HUES48 (cell line): ENCODE results near the gene SSTR3.
"Not testable (repeated sequence)": the region's sequence is repeated elsewhere in the genome, so short reads cannot be mapped to it uniquely, and the experiment has no call there.

ENCODE experiments used
- H3K27ac ChIP-seq: one replicate; pipeline ENCODE4 v1.7.0; 2013; ENCODE audit warnings: low read depth, low read length, inconsistent platforms
- H3K27me3 ChIP-seq: 2 replicates; pipeline ENCODE4 v1.6.1; 2013; ENCODE audit warnings: mild to moderate bottlenecking, low read length; ENCODE audit not compliant: control insufficient read depth, insufficient read depth
- H3K36me3 ChIP-seq: 2 replicates; pipeline ENCODE4 v1.6.1; 2013; ENCODE audit warnings: low read length; ENCODE audit not compliant: control insufficient read depth, insufficient read depth
- H3K4me1 ChIP-seq: 2 replicates; pipeline ENCODE4 v1.6.1; 2013; ENCODE audit warnings: mild to moderate bottlenecking, low read length; ENCODE audit not compliant: control insufficient read depth, insufficient read depth
- H3K4me3 ChIP-seq: 2 replicates; pipeline ENCODE4 v1.5.1; 2013; ENCODE audit warnings: mild to moderate bottlenecking, low read depth, low read length
- H3K9ac ChIP-seq: 2 replicates; pipeline ENCODE4 v1.6.1; 2013; ENCODE audit warnings: mild to moderate bottlenecking, low read depth, low read length, moderate library complexity
- H3K9me3 ChIP-seq: 2 replicates; pipeline ENCODE4 v1.6.1; 2013; ENCODE audit warnings: low read length; ENCODE audit not compliant: control insufficient read depth, insufficient read depth

The SSTR3 gene

GRCh38 chr22:37233371-37233750 lies 21.1 kb upstream of the SSTR3 start:
- H3K36me3 ChIP-seq, H3K9me3 ChIP-seq, H3K4me1 ChIP-seq, H3K27me3 ChIP-seq, H3K27ac ChIP-seq, H3K9ac ChIP-seq, H3K4me3 ChIP-seq: not testable (repeated sequence)

- no peaks in the 10 kb centered on the region for H3K36me3 ChIP-seq
- H3K9me3 ChIP-seq = no peaks in the 10 kb centered on the region
- no peak overlapping the region for H3K9ac ChIP-seq
- no peak overlapping the region for H3K4me3 ChIP-seq
- no peaks in the 10 kb centered on the region for H3K4me1 ChIP-seq
- no peak overlapping the region for H3K27ac ChIP-seq
- H3K27me3 ChIP-seq = no peaks in the 10 kb centered on the region
Measured at GRCh38 chr22:37232140-37232998, 20.1 kb upstream of the SSTR3 start.

- Histone ChIP-seq H3K9ac (no peak overlapping the region), H3K36me3 (no peaks in the 10 kb centered on the region), H3K9me3 (no peaks in the 10 kb centered on the region), H3K27ac (no peak overlapping the region), H3K4me1 (no peaks in the 10 kb centered on the region), H3K4me3 (no peak overlapping the region), H3K27me3 (no peaks in the 10 kb centered on the region)
Measured at GRCh38 chr22:37231406-37232139, 19.3 kb upstream of the SSTR3 start.

- no peaks in the 10 kb centered on the region for H3K36me3 ChIP-seq
- H3K27me3 ChIP-seq = no peaks in the 10 kb centered on the region
- no peaks in the 10 kb centered on the region for H3K9me3 ChIP-seq
- no peak overlapping the region for H3K27ac ChIP-seq
- H3K4me3 ChIP-seq = no peak overlapping the region
- no peak overlapping the region for H3K9ac ChIP-seq
- H3K4me1 ChIP-seq = no peaks in the 10 kb centered on the region
Measured at GRCh38 chr22:37230673-37231405, 18.6 kb upstream of the SSTR3 start.

- Histone ChIP-seq H3K36me3 (no peaks in the 10 kb centered on the region), H3K27me3 (no peaks in the 10 kb centered on the region), H3K9ac (no peak overlapping the region), H3K27ac (no peak overlapping the region), H3K4me1 (no peaks in the 10 kb centered on the region), H3K9me3 (no peaks in the 10 kb centered on the region), H3K4me3 (no peak overlapping the region)
Measured at GRCh38 chr22:37229805-37230672, 17.8 kb upstream of the SSTR3 start.

GRCh38 chr22:37229012-37229804 lies 16.9 kb upstream of the SSTR3 start:
- Histone ChIP-seq H3K4me3 (no peak overlapping the region), H3K27me3 (no peaks in the 10 kb centered on the region), H3K4me1 (no peaks in the 10 kb centered on the region), H3K9me3 (no peaks in the 10 kb centered on the region), H3K9ac (no peak overlapping the region), H3K27ac (no peak overlapping the region), H3K36me3 (no peaks in the 10 kb centered on the region)

- H3K4me3 ChIP-seq = no peak overlapping the region
- no peaks in the 10 kb centered on the region for H3K36me3 ChIP-seq
- H3K4me1 ChIP-seq = no peaks in the 10 kb centered on the region
- no peak overlapping the region for H3K9ac ChIP-seq
- H3K9me3 ChIP-seq = no peaks in the 10 kb centered on the region
- H3K27me3 ChIP-seq = no peaks in the 10 kb centered on the region
- no peak overlapping the region for H3K27ac ChIP-seq
Measured at GRCh38 chr22:37228106-37229011, 16.1 kb upstream of the SSTR3 start.

- Histone ChIP-seq H3K9ac (no peak overlapping the region), H3K27me3 (no peaks in the 10 kb centered on the region), H3K9me3 (no peaks in the 10 kb centered on the region), H3K4me1 (no peaks in the 10 kb centered on the region), H3K36me3 (no peaks in the 10 kb centered on the region), H3K27ac (no peak overlapping the region), H3K4me3 (no peak overlapping the region)
Measured at GRCh38 chr22:37226514-37226913, 14.2 kb upstream of the SSTR3 start.

- Histone ChIP-seq H3K4me3 (no peak overlapping the region), H3K27ac (no peak overlapping the region), H3K36me3 (no peaks in the 10 kb centered on the region), H3K4me1 (no peaks in the 10 kb centered on the region), H3K27me3 (no peaks in the 10 kb centered on the region), H3K9me3 (no peaks in the 10 kb centered on the region), H3K9ac (no peak overlapping the region)
Measured at GRCh38 chr22:37226087-37226486, 13.8 kb upstream of the SSTR3 start.
